Endothelial cell of umbilical vein (primary cell): ENCODE results near the gene PAPPA2. TPM values are rescaled to one million over a fixed set of nuclear protein-coding genes. Genes with fewer than 3 reads are reported as not detected.

ENCODE experiments used
- BruUV-seq: library from RNA; stranded (reverse); fragments of 400-500 nt; replicated peaks from 2 replicates; lab custom pipeline; 2021; lab: Mats Ljungman, UMichigan
- CTCF ChIA-PET: fragments of 300-600, 350-600 bp; sonication (Branson Sonifier 250); formaldehyde crosslinking; loops from one replicate; lab custom pipeline; 2021; ENCODE audit warnings: antibody characterized with exemption, inconsistent platforms; lab: Charles Lee
- POLR2A ChIA-PET: fragments of 300-600, 350-600 bp; sonication (Branson Sonifier 250); formaldehyde crosslinking; loops from one replicate; lab custom pipeline; 2021; ENCODE audit warnings: antibody characterized with exemption, inconsistent platforms; lab: Charles Lee
- DNase-seq: peaks from one replicate; pipeline ENCODE4 v3.0.0-alpha.2; 2011; ENCODE audit warnings: low read depth, low spot score
- FAIRE-seq: peaks from 2 replicates; lab custom pipeline; 2011; peaks lifted over from hg19 to GRCh38; lab: Jason Lieb, UNC
- H2AFZ ChIP-seq: 2 replicates; pipeline ENCODE4 v1.6.0; 2012; ENCODE audit warnings: low read depth, low read length, control low read depth, inconsistent platforms
- H3K27ac ChIP-seq: 2 replicates; pipeline ENCODE4 v1.5.1; 2011; ENCODE audit warnings: low read depth, mild to moderate bottlenecking, control low read depth, low read length, moderate library complexity; ENCODE audit not compliant: insufficient read depth
- H3K27me3 ChIP-seq, 2 experiments: 2 replicates each; pipeline versions ENCODE4 v1.6.0 to v1.6.1; 2011; ENCODE audit warnings: low read length in 2 of 2, mixed read lengths in 1 of 2; ENCODE audit not compliant: control insufficient read depth in 2 of 2, insufficient read depth in 2 of 2
- H3K36me3 ChIP-seq, 2 experiments: 2 replicates in 1 of 2; 3 replicates in 1 of 2; pipeline ENCODE4 v1.5.1; 2011; ENCODE audit warnings: low read length in 2 of 2, mild to moderate bottlenecking in 1 of 2, moderate library complexity in 1 of 2; ENCODE audit not compliant: control insufficient read depth in 2 of 2, insufficient read depth in 2 of 2; ENCODE audit errors: extremely low read depth in 1 of 2
- H3K4me1 ChIP-seq: 3 replicates; pipeline ENCODE4 v1.5.1; 2011; ENCODE audit warnings: mild to moderate bottlenecking, low read length; ENCODE audit not compliant: control insufficient read depth, insufficient read depth; ENCODE audit errors: extremely low read depth
- H3K4me2 ChIP-seq: 2 replicates; pipeline ENCODE4 v1.6.1; 2011; ENCODE audit warnings: low read length, control low read depth, mixed read lengths; ENCODE audit not compliant: insufficient read depth
- H3K4me3 ChIP-seq, 3 experiments: fragments of 200-600 bp in 1 of 3; sonication (generic), shearing (Covaris generic) in 1 of 3; replicated peaks in 1 of 3; 2 replicates each; pipeline ENCODE4 v1.5.1; 2011 to 2016; ENCODE audit warnings: control low read depth in 3 of 3, low read length in 3 of 3, mild to moderate bottlenecking in 2 of 3, inconsistent platforms in 1 of 3, low read depth in 1 of 3, moderate library complexity in 1 of 3; ENCODE audit not compliant: insufficient read depth in 1 of 3
- H3K79me2 ChIP-seq: 2 replicates; pipeline ENCODE4 v1.6.0; 2012; ENCODE audit warnings: low read length, inconsistent platforms; ENCODE audit not compliant: control insufficient read depth, insufficient read depth
- H3K9ac ChIP-seq: replicated peaks from 2 replicates; pipeline ENCODE3; 2011; ENCODE audit warnings: low read length, control low read depth; ENCODE audit not compliant: insufficient read depth; ENCODE audit errors: extremely low read depth
- H3K9me1 ChIP-seq: replicated peaks from 3 replicates; pipeline ENCODE4 v1.6.0; 2011; ENCODE audit warnings: mild to moderate bottlenecking, low read length; ENCODE audit not compliant: control insufficient read depth, insufficient read depth; ENCODE audit errors: extremely low read depth
- H3K9me3 ChIP-seq: replicated peaks from 2 replicates; pipeline ENCODE4 v1.5.1; 2012; ENCODE audit warnings: low read length, inconsistent platforms; ENCODE audit not compliant: control insufficient read depth, insufficient read depth
- H4K20me1 ChIP-seq: replicated peaks from 2 replicates; pipeline ENCODE3; 2011; ENCODE audit warnings: mild to moderate bottlenecking, low read length; ENCODE audit not compliant: control insufficient read depth, insufficient read depth; ENCODE audit errors: extremely low read depth
- EZH2 ChIP-seq: IDR thresholded peaks from 2 replicates; pipeline ENCODE4 v1.6.1; 2012; ENCODE audit warnings: borderline replicate concordance, low read depth, mild to moderate bottlenecking, moderate library complexity, low read length, inconsistent platforms; ENCODE audit not compliant: severe bottlenecking
- FOS ChIP-seq: IDR thresholded peaks from 2 replicates; pipeline ENCODE4 v1.6.1; 2011; ENCODE audit warnings: mild to moderate bottlenecking, low read length, moderate library complexity, borderline replicate concordance; ENCODE audit not compliant: insufficient read depth
- GATA2 ChIP-seq: IDR thresholded peaks from 2 replicates; pipeline ENCODE4 v1.7.0; 2011; ENCODE audit warnings: low read depth, mild to moderate bottlenecking, moderate library complexity, mixed read lengths, low read length; ENCODE audit not compliant: insufficient read length, insufficient read depth
- JUN ChIP-seq: IDR thresholded peaks from 2 replicates; pipeline ENCODE4 v1.6.1; 2011; ENCODE audit warnings: borderline replicate concordance, low read depth; ENCODE audit not compliant: insufficient read length, insufficient read depth
- MYC ChIP-seq: IDR thresholded peaks from one replicate; pipeline ENCODE4 v1.6.1; 2011; ENCODE audit warnings: mild to moderate bottlenecking, low read depth, low read length
- POLR2AphosphoS5 ChIP-seq: IDR thresholded peaks from 2 replicates; pipeline ENCODE4 v1.6.1; 2012; ENCODE audit warnings: low read depth, mild to moderate bottlenecking, control low read depth, low read length, moderate library complexity; ENCODE audit not compliant: insufficient read depth
- dilution Hi-C: fragments of 300-500 bp; cut with MboI; formaldehyde crosslinking; loops from one replicate; pipeline ENCODE4 v1.15.0; 2019; ENCODE audit warnings: low sequenced_read_pairs; ENCODE audit not compliant: extremely low pct_ligation_motif_present
- intact Hi-C: fragments of 100-400 bp; cut with micrococcal nuclease; formaldehyde crosslinking; loops from one replicate; pipeline ENCODE4 v1.10.0; 2022
- polyA plus RNA-seq, 4 experiments: library from polyadenylated mRNA; depleted of rRNA in 3 of 4; stranded (reverse) in 3 of 4; unstranded in 1 of 4; fragments of >200 nt; gene quantifications; 2 replicates each; pipeline versions ENCODE4 v1.2.1 to v1.2.3, GENCODE V29; 2011 to 2012; ENCODE audit warnings: missing spikeins in 1 of 4
- total RNA-seq: library from RNA; stranded (reverse); gene quantifications from 2 replicates; pipeline ENCODE4 v1.2.3, GENCODE V29; 2021
- TF ChIP-seq, protein P1 (sequence below), 2 donors: IDR thresholded peaks; 1 replicate in 1 of 2; 2 replicates in 1 of 2; pipeline ENCODE4 v1.5.1; 2011; ENCODE audit warnings: low read length in 2 of 2, mild to moderate bottlenecking in 2 of 2, moderate library complexity in 2 of 2, control low read depth in 1 of 2, inconsistent platforms in 1 of 2, low read depth in 1 of 2; ENCODE audit not compliant: insufficient read depth in 1 of 2; ENCODE audit errors: extremely low read depth in 1 of 2
- TF ChIP-seq, protein P2 (sequence below): IDR thresholded peaks from 2 replicates; pipeline ENCODE4 v1.6.1; 2011; ENCODE audit not compliant: insufficient read depth, insufficient read length

PAPPA2 gene
- total and polyA plus RNA-seq, 2 donors (not counting 3 experiments of a cell fraction or from before 2014, with no cell fraction given) = not detected

DNA sequence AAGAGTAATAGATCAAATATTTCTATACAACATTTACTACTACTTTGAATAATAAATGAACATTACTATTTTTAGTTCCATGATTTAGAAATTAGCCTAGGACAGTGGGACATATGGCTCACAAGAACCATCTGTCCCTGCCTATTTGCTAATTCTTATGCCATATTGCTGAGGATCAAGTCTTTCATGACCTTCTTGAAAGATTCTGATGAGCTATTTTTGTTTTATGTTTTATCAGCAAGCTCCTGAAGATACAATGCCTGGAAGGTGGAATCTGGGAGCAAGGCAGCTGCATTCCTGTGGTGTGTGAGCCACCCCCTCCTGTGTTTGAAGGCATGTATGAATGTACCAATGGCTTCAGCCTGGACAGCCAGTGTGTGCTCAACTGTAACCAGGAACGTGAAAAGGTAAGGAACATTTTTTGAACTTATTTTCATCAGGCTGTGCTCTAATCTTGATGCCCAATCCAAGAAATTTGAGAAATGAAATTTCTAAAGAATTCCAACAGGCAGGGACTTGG is 326.7 kb downstream of the PAPPA2 start:
- ChIA-PET CTCF (no interaction called here), POLR2A (no interaction called here)
- H3K4me1 ChIP-seq = no peaks in the 10 kb centered on the region
- H4K20me1 ChIP-seq = no peaks in the 10 kb centered on the region
- H3K9ac ChIP-seq = no peak overlapping the region
- TF ChIP-seq JUN (no peak), GATA2 (no peak), FOS (no peak), POLR2AphosphoS5 (no peak), EZH2 (no peak), MYC (no peak)
- TF ChIP-seq, protein P1, sequence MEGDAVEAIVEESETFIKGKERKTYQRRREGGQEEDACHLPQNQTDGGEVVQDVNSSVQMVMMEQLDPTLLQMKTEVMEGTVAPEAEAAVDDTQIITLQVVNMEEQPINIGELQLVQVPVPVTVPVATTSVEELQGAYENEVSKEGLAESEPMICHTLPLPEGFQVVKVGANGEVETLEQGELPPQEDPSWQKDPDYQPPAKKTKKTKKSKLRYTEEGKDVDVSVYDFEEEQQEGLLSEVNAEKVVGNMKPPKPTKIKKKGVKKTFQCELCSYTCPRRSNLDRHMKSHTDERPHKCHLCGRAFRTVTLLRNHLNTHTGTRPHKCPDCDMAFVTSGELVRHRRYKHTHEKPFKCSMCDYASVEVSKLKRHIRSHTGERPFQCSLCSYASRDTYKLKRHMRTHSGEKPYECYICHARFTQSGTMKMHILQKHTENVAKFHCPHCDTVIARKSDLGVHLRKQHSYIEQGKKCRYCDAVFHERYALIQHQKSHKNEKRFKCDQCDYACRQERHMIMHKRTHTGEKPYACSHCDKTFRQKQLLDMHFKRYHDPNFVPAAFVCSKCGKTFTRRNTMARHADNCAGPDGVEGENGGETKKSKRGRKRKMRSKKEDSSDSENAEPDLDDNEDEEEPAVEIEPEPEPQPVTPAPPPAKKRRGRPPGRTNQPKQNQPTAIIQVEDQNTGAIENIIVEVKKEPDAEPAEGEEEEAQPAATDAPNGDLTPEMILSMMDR (IDR thresholded peaks at IDR 0.05; ENCODE audit: extremely low read depth in 1 of 2, insufficient read depth in 1 of 2, low read depth in 1 of 2, low read length in 2 of 2) = no peak
- TF ChIP-seq, protein P2, sequence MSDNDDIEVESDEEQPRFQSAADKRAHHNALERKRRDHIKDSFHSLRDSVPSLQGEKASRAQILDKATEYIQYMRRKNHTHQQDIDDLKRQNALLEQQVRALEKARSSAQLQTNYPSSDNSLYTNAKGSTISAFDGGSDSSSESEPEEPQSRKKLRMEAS = no peak
- no TSS peak for BruUV-seq
- H2AFZ ChIP-seq = no peak overlapping the region
- intact Hi-C loops = no loop called here
- no peak overlapping the region for H3K27ac ChIP-seq
- H3K9me3 ChIP-seq = peaks cover 5% of the 10 kb centered on the region
- FAIRE-seq (no peak), DNase-seq (no peak)
- no peaks in the 10 kb centered on the region for H3K27me3 ChIP-seq
- dilution Hi-C loops = no loop called here
- no peaks in the 10 kb centered on the region for H3K36me3 ChIP-seq
- H3K4me2 ChIP-seq = no peak overlapping the region
- H3K9me1 ChIP-seq = no peaks in the 10 kb centered on the region
- no peak overlapping the region for H3K4me3 ChIP-seq
- no peaks in the 10 kb centered on the region for H3K79me2 ChIP-seq
